ENCODE measurements around the gene VSX1. TPM values are rescaled to one million over a fixed set of nuclear protein-coding genes. Genes with fewer than 3 reads are reported as not detected.

Gene VSX1
- polyA plus RNA-seq, 1 of the 3 experiments (the other 2 are of a cell fraction): not detected

GRCh38 chr20:25097498-25097897 is 15.6 kb upstream of the VSX1 start:
- WGBS (ENCODE audit: low lambda C conversion rate): 13% methylated on average over 2 of the region's 2 CpGs
- H3K79me2 ChIP-seq (ENCODE audit: insufficient read depth): no peaks in the 10 kb centered on the region
- TF ChIP-seq MEF2A (IDR thresholded peaks at IDR 0.05; ENCODE audit: borderline replicate concordance, low read depth) (no peak), USF1 (IDR thresholded peaks at IDR 0.05; ENCODE audit: borderline replicate concordance, low read depth) (no peak), FOSL2 (IDR thresholded peaks at IDR 0.05; ENCODE audit: borderline replicate concordance, low read depth) (no peak), REST (IDR thresholded peaks at IDR 0.05; ENCODE audit: low read depth, low read length) (no peak), GABPA (IDR thresholded peaks at IDR 0.05; ENCODE audit: low read depth) (no peak), RXRA (IDR thresholded peaks at IDR 0.05; ENCODE audit: borderline replicate concordance, low read depth) (no peak), USF2 (IDR thresholded peaks at IDR 0.05; ENCODE audit: borderline replicate concordance, low read depth, low read length) (no peak), MAX (IDR thresholded peaks at IDR 0.05; ENCODE audit: low read depth) (no peak), POLR2AphosphoS5 (IDR thresholded peaks at IDR 0.05; ENCODE audit: low read depth, low read length) (no peak), IRF3 (IDR thresholded peaks at IDR 0.05; ENCODE audit: low read depth, low read length) (no peak), SIN3A (IDR thresholded peaks at IDR 0.05; ENCODE audit: borderline replicate concordance, low read depth, low read length) (no peak), PBX3 (IDR thresholded peaks at IDR 0.05) (no peak)
- H3K36me3 ChIP-seq (replicated peaks in 1 of 2; ENCODE audit: control insufficient read depth in 1 of 2, insufficient read depth in 2 of 2, low read length in 1 of 2): no peaks in the 10 kb centered on the region
- no peak overlapping the region for H2AFZ ChIP-seq (ENCODE audit: low read depth)
- DNase-seq: no peak
- CTCF ChIA-PET: no interaction called here
- H3K9me3 ChIP-seq: no peaks in the 10 kb centered on the region
- H3K27ac ChIP-seq (ENCODE audit: low read depth in 2 of 2, low read length in 1 of 2): no peak overlapping the region
- H4K20me1 ChIP-seq (ENCODE audit: insufficient read depth): no peaks in the 10 kb centered on the region
- H3F3A ChIP-seq (replicated peaks; ENCODE audit: insufficient read depth): no peaks in the 10 kb centered on the region
- peaks cover 27% of the 10 kb centered on the region; the same call in 1 of the 2 replicates for H3K27me3 ChIP-seq (ENCODE audit: insufficient read depth)
- no peak overlapping the region for H3K9ac ChIP-seq
- H3K4me3 ChIP-seq (ENCODE audit: low read depth in 2 of 2, low read length in 1 of 2): no peak overlapping the region
- no peaks in the 10 kb centered on the region for H3K9me2 ChIP-seq
- no peaks in the 10 kb centered on the region for H3K4me1 ChIP-seq (ENCODE audit: control insufficient read depth in 1 of 2, insufficient read depth in 2 of 2, low read depth in 1 of 2, low read length in 1 of 2)
- H3K4me2 ChIP-seq: no peak overlapping the region
- POLR2A ChIA-PET: no interaction called here

Measured in SK-N-SH (cell line).